HG03280 (cell line): ENCODE measurements around the gene SIRPD.
"Not testable (repeated sequence)": the region's sequence is repeated elsewhere in the genome, so short reads cannot be mapped to it uniquely, and the experiment has no call there.

ENCODE experiments used
- ATAC-seq: cut with Tn5 transposase; IDR thresholded peaks from one replicate; pipeline ENCODE4 v1.9.1; 2021; ENCODE audit warnings: mild to moderate bottlenecking, moderate library complexity; ENCODE audit not compliant: unreplicated experiment

SIRPD gene

GRCh38 chr20:1557605-1558004 is at the start of gene SIRPD:
Gene SIRPD, minus strand, starts transcription at chr20:1557705. Its CDS starts 52 bp downstream, at chr20:1557653.
- ATAC-seq, result no peak

GRCh38 chr20:1600736-1601135 is 43.2 kb upstream of the SIRPD start:
- no peak for ATAC-seq

- ATAC-seq, result no peak
These were observed 37.8 kb upstream of the SIRPD start for GRCh38 chr20:1595333-1595732.

GRCh38 chr20:1588533-1589460 is 31.3 kb upstream of the SIRPD start:
- ATAC-seq, result no peak

GRCh38 chr20:1587781-1588532 is 30.5 kb upstream of the SIRPD start:
- no peak for ATAC-seq

- ATAC-seq, result no peak
These were observed 22.0 kb upstream of the SIRPD start for GRCh38 chr20:1579488-1579887.

GRCh38 chr20:1577906-1578305 is 20.4 kb upstream of the SIRPD start:
- no peak for ATAC-seq

- ATAC-seq, result not testable (repeated sequence)
These were observed 19.8 kb upstream of the SIRPD start for GRCh38 chr20:1577313-1577712.

GRCh38 chr20:1576641-1577040 is 19.1 kb upstream of the SIRPD start:
- no peak for ATAC-seq

- ATAC-seq, result not testable (repeated sequence)
These were observed 18.5 kb upstream of the SIRPD start for GRCh38 chr20:1576003-1576402.

GRCh38 chr20:1571583-1571982 is 14.1 kb upstream of the SIRPD start:
- ATAC-seq, result not testable (repeated sequence)

GRCh38 chr20:1569415-1569881 is 11.9 kb upstream of the SIRPD start:
- ATAC-seq, result no peak

GRCh38 chr20:1568163-1568490 is 10.6 kb upstream of the SIRPD start:
- no peak for ATAC-seq

- no peak for ATAC-seq
These were observed 10.1 kb upstream of the SIRPD start for GRCh38 chr20:1567392-1568162.

- ATAC-seq, result no peak
These were observed 9.2 kb upstream of the SIRPD start for GRCh38 chr20:1566701-1567100.

GRCh38 chr20:1565461-1565860 is 8.0 kb upstream of the SIRPD start:
- no peak for ATAC-seq

- ATAC-seq, result no peak
These were observed 6.1 kb upstream of the SIRPD start for GRCh38 chr20:1563598-1563997.

- ATAC-seq, result no peak
These were observed 5.1 kb upstream of the SIRPD start for GRCh38 chr20:1562622-1563021.

- no peak for ATAC-seq
These were observed 3.8 kb upstream of the SIRPD start for GRCh38 chr20:1561350-1561749.

GRCh38 chr20:1555952-1556351 is 1.6 kb downstream of the SIRPD start:
- no peak for ATAC-seq

- no peak for ATAC-seq
These were observed 17.6 kb downstream of the SIRPD start for GRCh38 chr20:1539816-1540419.
